Spleen (tissue), 11 donors: ENCODE results near the gene ARSD. TPM values are rescaled to one million over a fixed set of nuclear protein-coding genes. Genes with fewer than 3 reads are reported as not detected.

ENCODE experiments used
- DNase-seq: peaks from one replicate; pipeline ENCODE4 v3.0.0-alpha.2; 2020
- H3K27ac ChIP-seq, 8 donors: fragments of 200-600 bp; sonication (generic) in 7 of 8; 1 replicate in 4 of 8; 2 replicates in 4 of 8; pipeline versions ENCODE4 v1.5.0 to v1.8.0; 2016 to 2021; ENCODE audit warnings: inconsistent platforms in 4 of 8, mild to moderate bottlenecking in 4 of 8, moderate library complexity in 1 of 8
- H3K27me3 ChIP-seq, 7 donors: fragments of 200-600 bp; sonication (generic) in 6 of 7; replicated peaks in 1 of 7; 1 replicate in 4 of 7; 2 replicates in 3 of 7; pipeline versions ENCODE4 v1.5.0 to v1.8.0; 2016 to 2021; ENCODE audit warnings: inconsistent platforms in 3 of 7, mild to moderate bottlenecking in 1 of 7
- H3K36me3 ChIP-seq, 6 donors: fragments of 200-600 bp; sonication (generic) in 5 of 6; 1 replicate in 4 of 6; 2 replicates in 2 of 6; pipeline versions ENCODE4 v1.5.0 to v1.8.0; 2016 to 2021; ENCODE audit warnings: inconsistent platforms in 2 of 6
- H3K4me1 ChIP-seq, 6 donors: fragments of 200-600 bp; sonication (generic) in 5 of 6; 1 replicate in 3 of 6; 2 replicates in 3 of 6; pipeline versions ENCODE4 v1.5.0 to v1.8.0; 2016 to 2021; ENCODE audit warnings: inconsistent platforms in 3 of 6
- H3K4me3 ChIP-seq, 8 donors: fragments of 200-600 bp; sonication (generic) in 7 of 8; 1 replicate in 4 of 8; 2 replicates in 4 of 8; pipeline versions ENCODE4 v1.5.0 to v1.8.0; 2016 to 2021; ENCODE audit warnings: inconsistent platforms in 4 of 8, mild to moderate bottlenecking in 4 of 8, moderate library complexity in 2 of 8
- H3K9me3 ChIP-seq, 8 donors: fragments of 200-600 bp; sonication (generic) in 7 of 8; 1 replicate in 4 of 8; 2 replicates in 4 of 8; pipeline versions ENCODE4 v1.5.0 to v1.8.0; 2016 to 2021; ENCODE audit warnings: inconsistent platforms in 4 of 8
- POLR2A ChIP-seq, 3 donors: fragments of 450-650 bp; IDR thresholded peaks; one replicate each; pipeline ENCODE4 v1.5.1; 2017; ENCODE audit warnings: antibody characterized with exemption in 3 of 3, mild to moderate bottlenecking in 1 of 3
- POLR2AphosphoS5 ChIP-seq, 3 donors: sonication (generic); formaldehyde crosslinking; IDR thresholded peaks; one replicate each; pipeline ENCODE4 v1.5.1; 2017; ENCODE audit warnings: antibody characterized with exemption in 3 of 3
- WGBS, 5 donors: extraction: QIAGEN DNeasy Blood & Tissue Kit in 3 of 5; methylation state at CpG; one replicate each; pipeline versions ENCODE4 v1.1.5 to v1.1.7; 2013 to 2018; 5-methylcytosine and 5-hydroxymethylcytosine counted together
- intact Hi-C: fragments of 100-400 bp; cut with DNase I; formaldehyde crosslinking; loops from one replicate; pipeline ENCODE4 v1.15.0; 2023; ENCODE audit warnings: low total_unique reads
- polyA plus RNA-seq, 3 donors: library from polyadenylated mRNA; stranded (reverse); fragments of 200-250 nt; gene quantifications; one replicate each; pipeline ENCODE4 v1.2.1, GENCODE V29; 2013
- total RNA-seq, 7 donors: library from RNA; depleted of rRNA in 3 of 7; stranded (reverse); fragments of >200 nt in 3 of 7; fragmentation: NEBNext Ultra II Directional in 4 of 7; extraction: Animal tissue kit (Norgen Biotek cat#: 25700) in 4 of 7; gene quantifications; one replicate each; pipeline versions ENCODE4 v1.1.0 to v1.2.1, GENCODE V29; 2016 to 2021
- TF ChIP-seq, protein P1 (sequence below), 11 experiments: fragments of 200-600 bp in 7 of 11; fragments of 450-650 bp in 4 of 11; sonication (generic) in 4 of 11; IDR thresholded peaks in 8 of 11; conservative IDR thresholded peaks in 3 of 11; 1 replicate in 7 of 11; 2 replicates in 4 of 11; pipeline versions ENCODE4 v1.4.0 to v1.8.0; 2016 to 2021; ENCODE audit warnings: antibody characterized with exemption in 11 of 11, inconsistent platforms in 4 of 11, mild to moderate bottlenecking in 1 of 11
- donor health status: healthy with polysubstance abuse.
- donor health status: DM: no; HTN: no; CAD: no; lungs with moderate emphysema.
- donor health status: DM: no; HTN: no; CAD: no.
- donor health status: Bipolar disorder and iron deficiency.
- donor health status: healthy.
- donor health status: DM: no; HTN: no; CAD: no.
- donor health status: DM: yes; HTN: yes; CAD: no.

The ARSD gene
- total and polyA plus RNA-seq, 10 donors = 2.8 to 22.0 (median 12.8) TPM

DNA sequence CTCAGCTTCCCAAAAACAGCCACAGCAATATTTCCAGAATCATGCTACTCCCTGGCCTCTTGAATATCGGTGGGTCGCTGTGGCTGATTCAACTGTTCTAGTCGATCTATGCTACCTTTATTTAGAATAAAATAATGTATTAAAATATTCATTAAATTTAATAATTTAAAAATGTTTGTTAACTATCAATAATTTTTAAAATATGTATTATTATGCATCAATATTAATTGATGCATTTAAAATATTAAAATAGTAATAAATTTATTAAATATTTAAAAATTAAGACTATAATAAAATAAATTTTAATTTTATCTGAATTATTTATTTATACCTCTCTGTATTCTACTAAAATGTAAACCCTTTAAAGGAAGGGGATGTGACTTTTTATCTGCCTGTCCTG, 19.0 kb downstream of the ARSD start:
- 95 to 97% (median 96%) methylated on average over 3 of the region's 3 CpGs for WGBS, 5 donors
- TF ChIP-seq POLR2A (IDR thresholded peaks at IDR 0.05) (no peak), POLR2AphosphoS5 (IDR thresholded peaks at IDR 0.05) (no peak)
- TF ChIP-seq, protein P1, sequence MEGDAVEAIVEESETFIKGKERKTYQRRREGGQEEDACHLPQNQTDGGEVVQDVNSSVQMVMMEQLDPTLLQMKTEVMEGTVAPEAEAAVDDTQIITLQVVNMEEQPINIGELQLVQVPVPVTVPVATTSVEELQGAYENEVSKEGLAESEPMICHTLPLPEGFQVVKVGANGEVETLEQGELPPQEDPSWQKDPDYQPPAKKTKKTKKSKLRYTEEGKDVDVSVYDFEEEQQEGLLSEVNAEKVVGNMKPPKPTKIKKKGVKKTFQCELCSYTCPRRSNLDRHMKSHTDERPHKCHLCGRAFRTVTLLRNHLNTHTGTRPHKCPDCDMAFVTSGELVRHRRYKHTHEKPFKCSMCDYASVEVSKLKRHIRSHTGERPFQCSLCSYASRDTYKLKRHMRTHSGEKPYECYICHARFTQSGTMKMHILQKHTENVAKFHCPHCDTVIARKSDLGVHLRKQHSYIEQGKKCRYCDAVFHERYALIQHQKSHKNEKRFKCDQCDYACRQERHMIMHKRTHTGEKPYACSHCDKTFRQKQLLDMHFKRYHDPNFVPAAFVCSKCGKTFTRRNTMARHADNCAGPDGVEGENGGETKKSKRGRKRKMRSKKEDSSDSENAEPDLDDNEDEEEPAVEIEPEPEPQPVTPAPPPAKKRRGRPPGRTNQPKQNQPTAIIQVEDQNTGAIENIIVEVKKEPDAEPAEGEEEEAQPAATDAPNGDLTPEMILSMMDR (IDR thresholded peaks at IDR 0.05 in 8 of 11, conservative IDR thresholded peaks at IDR 0.05 in 3 of 11) = no peak
- intact Hi-C loops = no loop called here
- Histone ChIP-seq H3K4me3 (no peak overlapping the region), H3K36me3 (peaks cover 0 to 32% (median 11%) of the 10 kb centered on the region in 6 donors), H3K9me3 (peaks cover 0 to 8% (median 0%) of the 10 kb centered on the region in 8 donors), H3K4me1 (no peaks in the 10 kb centered on the region), H3K27me3 (no peaks in the 10 kb centered on the region), H3K27ac (no peak overlapping the region)
- DNase-seq = no peak

DNA sequence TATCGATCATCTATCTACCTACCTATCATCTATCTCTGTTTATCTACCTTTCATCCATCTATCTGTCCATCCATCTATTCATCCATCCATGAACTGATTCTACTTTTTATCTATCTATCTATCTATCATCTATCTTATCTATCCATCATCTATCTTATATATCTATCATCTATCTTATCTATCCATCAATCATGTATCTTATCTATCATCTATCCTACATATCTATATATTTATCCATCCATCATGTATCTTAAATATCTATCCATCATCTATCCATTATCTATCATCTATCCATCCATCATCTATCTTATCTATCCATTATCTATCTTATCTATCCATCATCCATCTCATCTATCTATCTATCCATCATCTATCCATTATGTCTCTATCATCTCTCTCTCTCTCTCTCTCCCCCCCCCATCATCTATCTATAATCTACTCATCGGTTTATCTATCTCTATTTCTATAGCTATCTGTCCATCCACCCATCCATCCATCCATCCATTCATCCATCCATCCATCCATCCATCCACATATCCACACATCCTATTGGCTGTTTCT, 20.9 kb downstream of the ARSD start:
- no peaks in the 10 kb centered on the region for H3K27me3 ChIP-seq
- peaks cover 0 to 24% (median 8%) of the 10 kb centered on the region in 6 donors for H3K36me3 ChIP-seq
- no peak overlapping the region for H3K4me3 ChIP-seq
- intact Hi-C loops = no loop called here
- H3K9me3 ChIP-seq = peaks cover 0 to 23% (median 12%) of the 10 kb centered on the region in 8 donors
- H3K4me1 ChIP-seq = no peaks in the 10 kb centered on the region
- H3K27ac ChIP-seq = no peak overlapping the region
- TF ChIP-seq, protein P1 (IDR thresholded peaks at IDR 0.05 in 8 of 11, conservative IDR thresholded peaks at IDR 0.05 in 3 of 11) = no peak
- TF ChIP-seq POLR2A (IDR thresholded peaks at IDR 0.05) (no peak), POLR2AphosphoS5 (IDR thresholded peaks at IDR 0.05) (no peak)
- 69 to 99% (median 95%) methylated on average over 2 of the region's 2 CpGs for WGBS, 5 donors
- DNase-seq = no peak

DNA sequence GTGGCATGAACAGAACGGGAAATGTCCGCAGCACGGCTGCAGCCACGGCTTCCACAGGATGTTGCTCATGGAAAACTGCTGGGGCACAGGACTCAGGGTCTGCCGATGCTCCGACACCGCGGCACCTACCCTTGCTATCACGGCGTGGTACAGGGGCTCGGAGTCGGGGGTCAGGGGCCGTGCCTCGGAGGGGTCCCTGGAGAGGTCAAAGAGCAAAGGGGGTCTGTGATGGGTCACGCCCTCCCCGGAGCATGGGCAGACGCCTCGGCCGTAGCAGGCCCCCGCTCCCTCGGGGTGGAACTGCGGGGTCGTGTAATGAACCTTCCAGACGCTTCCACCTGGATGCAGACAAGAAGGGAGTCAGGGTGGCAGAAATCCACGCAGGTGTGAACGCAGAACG, 21.8 kb downstream of the ARSD start:
- TF ChIP-seq, protein P1 (IDR thresholded peaks at IDR 0.05 in 8 of 11, conservative IDR thresholded peaks at IDR 0.05 in 3 of 11) = no peak
- TF ChIP-seq POLR2A (IDR thresholded peaks at IDR 0.05) (no peak), POLR2AphosphoS5 (IDR thresholded peaks at IDR 0.05) (no peak)
- H3K36me3 ChIP-seq = peaks cover 0 to 24% (median 8%) of the 10 kb centered on the region in 6 donors
- DNase-seq = no peak
- no peak overlapping the region for H3K4me3 ChIP-seq
- H3K27me3 ChIP-seq = no peaks in the 10 kb centered on the region
- intact Hi-C loops = no loop called here
- H3K27ac ChIP-seq = no peak overlapping the region
- 92 to 100% (median 94%) methylated on average over 6 to 27 of the region's 27 CpGs for WGBS, 5 donors
- H3K4me1 ChIP-seq = no peaks in the 10 kb centered on the region
- H3K9me3 ChIP-seq = peaks cover 0 to 32% (median 17%) of the 10 kb centered on the region in 8 donors

DNA sequence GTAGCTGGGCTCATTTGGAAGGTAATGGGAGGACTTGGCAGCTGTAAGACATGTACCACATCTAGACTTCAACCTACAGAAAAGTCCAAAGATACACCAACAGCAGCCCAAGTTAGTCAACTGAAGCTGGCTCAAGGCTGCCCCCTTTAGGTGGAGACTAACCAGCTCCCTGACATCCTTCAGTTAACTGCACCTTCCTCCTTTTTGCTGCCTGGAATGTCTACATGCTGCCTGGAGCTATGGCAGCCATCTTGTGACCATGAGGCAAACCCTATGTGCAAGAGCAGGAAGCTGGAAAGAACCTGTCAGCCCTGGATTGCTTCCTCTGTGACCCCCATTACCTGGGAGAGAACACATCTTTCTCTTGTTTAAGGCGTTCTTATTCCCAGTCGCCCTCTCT, 25.8 kb downstream of the ARSD start:
- H3K27ac ChIP-seq = no peak overlapping the region
- WGBS, 5 donors = 93 to 100% (median 98%) methylated on average over 2 of the region's 2 CpGs
- H3K36me3 ChIP-seq = peaks cover 0 to 24% (median 8%) of the 10 kb centered on the region in 6 donors
- intact Hi-C loops = no loop called here
- no peak overlapping the region for H3K4me3 ChIP-seq
- H3K4me1 ChIP-seq = peaks cover 0 to 3% (median under 1%) of the 10 kb centered on the region in 6 donors
- TF ChIP-seq POLR2A (IDR thresholded peaks at IDR 0.05) = no peak
- TF ChIP-seq POLR2AphosphoS5 (IDR thresholded peaks at IDR 0.05) = no peak
- TF ChIP-seq, protein P1 (IDR thresholded peaks at IDR 0.05 in 8 of 11, conservative IDR thresholded peaks at IDR 0.05 in 3 of 11) = no peak
- no peak for DNase-seq
- no peaks in the 10 kb centered on the region for H3K27me3 ChIP-seq
- H3K9me3 ChIP-seq = peaks cover 0 to 33% (median 17%) of the 10 kb centered on the region in 8 donors
